Omental fat pad (tissue), 4 donors: ENCODE measurements around the gene VWA5A. TPM values are rescaled to one million over a fixed set of nuclear protein-coding genes. Genes with fewer than 3 reads are reported as not detected.

Source experiments
- ATAC-seq: fragments of 150-250 bp; one replicate; pipeline ENCODE4 v1.9.1; 2016; ENCODE audit warnings: mild to moderate bottlenecking, moderate library complexity; ENCODE audit not compliant: low FRiP score
- DNase-seq: peaks from one replicate; pipeline ENCODE4 v3.0.0-alpha.2; 2019; ENCODE audit warnings: low spot score
- total RNA-seq, 4 donors: library from RNA; depleted of rRNA; stranded (reverse); fragments of >200 nt; gene quantifications; one replicate each; pipeline ENCODE4 v1.1.0, GENCODE V29; 2016
- TF ChIP-seq, protein P1 (sequence below), 3 donors: fragments of 450-650 bp; IDR thresholded peaks; one replicate each; pipeline ENCODE4 v1.5.1; 2016 to 2017; ENCODE audit warnings: antibody characterized with exemption in 3 of 3, mild to moderate bottlenecking in 3 of 3, moderate library complexity in 2 of 3

VWA5A gene
- total RNA-seq, 4 donors from 2014 or later: 9.7 to 19.5 (median 15.0) TPM

DNA sequence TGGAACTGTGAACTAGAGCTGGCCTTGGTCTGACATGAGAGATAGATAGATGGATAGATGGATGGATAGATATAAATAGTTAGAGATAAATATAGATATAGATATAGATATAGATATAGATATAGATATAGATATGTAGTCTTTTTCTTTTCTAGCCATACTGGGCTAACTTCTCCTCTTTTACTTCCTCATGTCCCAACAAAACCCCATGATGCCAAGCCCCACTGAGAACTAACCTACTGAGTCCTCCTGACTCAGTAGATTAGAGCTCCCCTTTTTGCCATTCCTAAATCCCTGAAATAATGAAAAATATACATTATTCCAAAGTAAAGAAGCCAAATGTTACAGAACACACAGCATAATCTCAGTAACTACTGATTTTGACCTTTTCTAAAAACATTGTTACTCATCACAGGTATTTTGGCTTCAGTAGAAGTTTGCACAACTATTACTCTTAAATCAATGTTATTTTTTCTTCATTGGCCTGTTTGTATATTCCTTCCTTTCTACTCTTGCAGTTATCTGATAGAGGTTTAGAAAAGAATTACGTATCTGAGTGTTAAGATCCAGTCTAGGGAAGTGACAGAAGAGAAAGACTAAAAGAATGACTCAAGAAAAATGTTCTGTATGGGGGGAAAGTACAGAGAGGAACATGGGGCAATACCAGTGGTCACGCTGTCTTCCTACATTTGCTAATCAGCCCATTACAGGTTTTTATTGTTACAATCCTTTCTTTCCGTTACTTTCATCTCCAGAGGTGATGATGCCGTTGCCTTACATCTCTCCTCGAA is 61.9 kb downstream of the VWA5A start:
- ATAC-seq (no peak), DNase-seq (no peak)
- TF ChIP-seq, protein P1, sequence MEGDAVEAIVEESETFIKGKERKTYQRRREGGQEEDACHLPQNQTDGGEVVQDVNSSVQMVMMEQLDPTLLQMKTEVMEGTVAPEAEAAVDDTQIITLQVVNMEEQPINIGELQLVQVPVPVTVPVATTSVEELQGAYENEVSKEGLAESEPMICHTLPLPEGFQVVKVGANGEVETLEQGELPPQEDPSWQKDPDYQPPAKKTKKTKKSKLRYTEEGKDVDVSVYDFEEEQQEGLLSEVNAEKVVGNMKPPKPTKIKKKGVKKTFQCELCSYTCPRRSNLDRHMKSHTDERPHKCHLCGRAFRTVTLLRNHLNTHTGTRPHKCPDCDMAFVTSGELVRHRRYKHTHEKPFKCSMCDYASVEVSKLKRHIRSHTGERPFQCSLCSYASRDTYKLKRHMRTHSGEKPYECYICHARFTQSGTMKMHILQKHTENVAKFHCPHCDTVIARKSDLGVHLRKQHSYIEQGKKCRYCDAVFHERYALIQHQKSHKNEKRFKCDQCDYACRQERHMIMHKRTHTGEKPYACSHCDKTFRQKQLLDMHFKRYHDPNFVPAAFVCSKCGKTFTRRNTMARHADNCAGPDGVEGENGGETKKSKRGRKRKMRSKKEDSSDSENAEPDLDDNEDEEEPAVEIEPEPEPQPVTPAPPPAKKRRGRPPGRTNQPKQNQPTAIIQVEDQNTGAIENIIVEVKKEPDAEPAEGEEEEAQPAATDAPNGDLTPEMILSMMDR (IDR thresholded peaks at IDR 0.05): no peak

DNA sequence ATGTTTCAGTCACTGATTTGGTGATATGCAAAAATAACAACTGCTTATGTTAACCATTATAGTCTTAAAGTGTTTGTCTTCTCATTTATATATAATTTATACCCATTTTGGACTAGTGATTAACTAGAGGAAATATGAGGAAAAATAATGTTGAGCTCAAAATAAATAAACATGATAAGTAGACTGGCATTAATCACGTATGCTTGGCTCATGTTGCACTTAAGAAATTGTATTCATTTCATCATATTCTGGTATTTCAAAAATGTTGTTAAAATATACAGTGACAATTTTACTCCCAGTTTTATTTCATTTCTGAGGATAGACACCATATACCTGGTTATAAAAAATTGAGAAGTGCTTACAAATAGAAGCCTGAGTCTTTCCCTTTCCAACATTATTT is 64.1 kb downstream of the VWA5A start:
- TF ChIP-seq, protein P1 (IDR thresholded peaks at IDR 0.05): no peak
- no peak for DNase-seq
- ATAC-seq: no peak

DNA sequence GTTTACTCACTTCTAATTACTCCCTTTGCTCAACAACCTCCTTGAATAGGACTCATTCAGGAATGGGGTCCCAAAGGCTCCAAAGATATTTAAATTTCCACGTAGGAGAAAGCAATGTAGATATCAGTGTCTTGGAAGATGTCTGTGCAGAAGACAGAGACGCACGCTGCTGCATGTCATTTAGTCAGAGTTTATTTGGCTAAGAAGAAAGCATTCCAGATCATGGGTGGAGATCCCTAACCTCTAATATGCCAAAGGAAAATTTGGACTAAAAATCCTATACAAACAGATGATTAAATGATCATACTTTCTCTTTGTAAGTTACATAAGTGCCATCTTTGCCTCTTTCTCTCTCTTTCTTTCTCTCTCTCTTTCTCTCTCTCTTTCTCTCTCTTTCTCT is 67.8 kb downstream of the VWA5A start, which contains the start of gene OR10D3:
TSS of gene OR10D3 (plus strand) at position 278 of the 400 bp plus-strand sequence. CDS start 1,925 bp downstream, outside the sequence.
- DNase-seq (no peak), ATAC-seq (no peak)
- TF ChIP-seq, protein P1 (IDR thresholded peaks at IDR 0.05): no peak

DNA sequence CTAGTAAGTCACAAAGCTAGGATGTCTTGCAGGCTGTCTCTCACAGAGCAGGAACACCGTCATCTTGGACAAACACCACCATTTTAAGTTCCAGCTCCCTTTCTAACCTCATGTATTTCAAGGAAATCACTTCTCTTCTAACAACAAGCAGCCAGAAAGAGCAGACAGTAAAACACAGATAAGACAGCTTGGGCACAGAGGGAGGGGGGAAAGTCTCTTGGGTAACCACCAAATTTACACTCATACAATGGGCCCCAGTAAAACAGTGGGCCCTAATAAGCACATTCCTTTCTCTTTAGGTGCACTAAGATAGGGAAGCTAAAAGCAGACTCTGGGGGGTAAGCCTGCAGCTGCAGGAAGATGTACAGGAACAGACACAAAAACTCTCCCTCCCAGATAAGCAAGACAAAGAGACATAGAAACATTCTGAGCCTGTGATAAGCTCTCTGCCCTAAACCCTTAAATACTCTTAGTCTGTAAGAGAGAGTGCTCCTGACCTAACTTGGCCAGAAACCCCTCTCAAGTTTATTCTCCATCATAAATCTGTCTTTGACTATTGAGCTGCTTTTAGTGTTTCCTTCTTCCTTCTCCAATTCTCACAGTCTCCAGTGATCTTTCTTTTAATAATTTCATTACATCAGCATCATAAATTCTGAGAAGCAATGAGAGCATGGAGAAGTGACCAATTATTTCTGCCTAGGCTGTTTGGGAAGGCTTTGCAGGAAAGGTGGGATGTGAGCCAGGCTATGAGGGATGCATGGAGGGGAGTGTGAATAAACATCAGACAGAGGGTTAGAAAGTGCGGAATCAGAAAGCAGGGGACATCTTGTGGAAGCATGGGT is 75.3 kb downstream of the VWA5A start:
- ATAC-seq (no peak), DNase-seq (no peak)

DNA sequence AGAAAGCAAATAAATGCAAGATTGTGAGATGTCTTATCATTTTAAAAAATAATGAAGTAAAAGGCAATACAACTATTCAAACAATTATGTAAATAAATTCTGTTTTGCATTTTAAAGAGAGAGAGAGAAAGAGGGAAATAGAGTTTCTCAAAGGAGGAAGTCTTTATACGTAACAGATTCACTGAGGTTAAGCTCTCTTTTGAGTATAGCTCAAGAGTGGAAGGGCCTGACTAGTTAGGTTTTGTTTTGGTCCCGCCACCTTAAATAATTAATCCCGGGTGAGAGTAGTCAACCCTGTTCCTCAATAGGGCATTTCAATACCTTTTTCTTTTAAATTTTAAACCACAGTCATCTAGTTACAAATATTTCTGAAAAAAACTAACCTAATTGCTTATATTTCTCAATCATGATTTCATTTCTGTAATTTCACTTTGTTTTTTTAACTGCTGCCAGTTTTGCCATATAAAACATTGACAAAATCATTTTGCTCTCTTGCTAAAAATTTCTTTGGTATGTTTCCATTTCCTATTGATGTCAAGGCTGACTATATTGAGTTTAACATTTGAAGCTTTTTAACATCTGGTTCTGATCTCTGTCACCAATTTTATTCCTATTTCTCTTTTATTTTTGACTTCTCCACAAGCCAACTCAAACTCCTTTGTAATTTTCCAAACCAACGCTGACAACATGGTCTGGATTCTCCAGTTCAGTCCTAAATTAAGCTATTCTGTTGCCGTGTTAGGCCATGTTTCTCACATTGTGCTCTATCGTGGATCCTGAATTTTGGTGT is 78.2 kb downstream of the VWA5A start:
- TF ChIP-seq, protein P1 (IDR thresholded peaks at IDR 0.05): no peak
- no peak for ATAC-seq

More for the DNA sequence above, 75.3 kb downstream of the VWA5A start:
- TF ChIP-seq, protein P1 (IDR thresholded peaks at IDR 0.05): no peak

DNA sequence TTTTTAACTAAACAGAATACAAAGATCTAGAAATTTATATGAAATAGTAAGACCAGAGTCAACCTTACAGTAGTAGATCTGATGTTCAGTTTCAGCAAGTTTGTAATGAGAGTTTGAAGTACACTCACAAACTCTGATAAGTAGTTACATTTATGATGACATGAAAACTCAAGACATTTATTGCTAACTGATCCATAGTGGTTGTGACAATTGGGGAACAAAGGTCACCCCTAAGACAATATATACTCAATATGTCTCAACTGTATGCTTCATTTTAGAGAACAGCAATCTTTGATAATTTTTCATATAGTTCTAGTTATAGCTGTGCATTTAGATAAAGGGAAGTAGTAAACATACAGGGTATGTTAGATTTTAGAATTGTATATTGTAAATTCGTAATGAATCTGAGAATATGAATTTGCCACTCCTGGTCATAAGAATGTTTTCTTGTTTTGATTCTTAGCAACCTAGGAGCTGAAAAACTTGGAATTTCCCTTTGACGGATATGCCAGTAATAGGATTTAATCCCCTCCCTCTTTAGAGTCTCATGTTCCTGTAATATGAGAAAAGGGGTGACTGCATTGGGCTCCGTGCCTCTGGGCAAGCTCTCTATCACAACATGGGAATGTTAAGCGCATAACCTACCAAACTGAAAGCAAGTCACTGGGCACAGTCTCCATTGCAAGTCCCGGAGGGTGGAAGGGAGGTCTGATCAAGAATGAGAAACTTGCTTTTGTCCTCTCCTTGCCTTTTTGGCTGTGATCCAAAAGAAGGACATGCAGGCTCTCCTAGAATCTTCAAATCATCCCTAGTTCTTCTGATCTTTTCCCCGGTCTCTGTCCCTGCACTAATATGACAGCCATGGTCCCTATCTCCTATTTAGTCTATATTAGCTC is 79.3 kb downstream of the VWA5A start:
- TF ChIP-seq, protein P1 (IDR thresholded peaks at IDR 0.05): no peak
- DNase-seq (no peak), ATAC-seq (peak; percentile 63)

More for the DNA sequence above, 78.2 kb downstream of the VWA5A start:
- no peak for DNase-seq
